K562 (cell line): ENCODE measurements around the gene DTL. TPM values are rescaled to one million over a fixed set of nuclear protein-coding genes. Genes with fewer than 3 reads are reported as not detected.

Source experiments
- CEBPG ChIP-seq, 3 experiments: fragments of 200-800 bp in 1 of 3; sonication (Bioruptor generic) in 1 of 3; sonication (generic) in 1 of 3; formaldehyde crosslinking in 1 of 3; IDR thresholded peaks in 2 of 3; conservative IDR thresholded peaks in 1 of 3; 2 replicates each; pipeline versions ENCODE4 v1.6.1 to v1.8.0; 2016 to 2022; ENCODE audit warnings: missing compliant biosample characterization in 2 of 3, missing genetic modification characterization in 2 of 3, mild to moderate bottlenecking in 1 of 3, missing genetic modification reagents in 1 of 3
- DDX20 ChIP-seq: fragments of 450-650 bp; IDR thresholded peaks from 2 replicates; pipeline ENCODE4 v1.6.1; 2016; ENCODE audit warnings: missing genetic modification characterization, low read depth, mild to moderate bottlenecking, missing compliant biosample characterization, moderate library complexity
- GABPA ChIP-seq: fragments of 200-800 bp; sonication (Bioruptor generic); conservative IDR thresholded peaks from 2 replicates; pipeline ENCODE4 v1.6.1; 2016; ENCODE audit warnings: low read depth, missing genetic modification characterization, missing compliant biosample characterization
- HDGF ChIP-seq: fragments of 450-650 bp; IDR thresholded peaks from 2 replicates; pipeline ENCODE4 v1.6.1; 2016
- MEIS2 ChIP-seq: fragments of 450-650 bp; IDR thresholded peaks from 2 replicates; pipeline ENCODE4 v1.6.1; 2014; ENCODE audit warnings: mild to moderate bottlenecking; ENCODE audit not compliant: partially characterized antibody
- TFAM ChIP-seq: fragments of 250-450 bp; sonication (Bioruptor Pico); conservative IDR thresholded peaks from 2 replicates; pipeline ENCODE4 v1.5.0; 2021; ENCODE audit warnings: mild to moderate bottlenecking, moderate library complexity
- ZBTB34 ChIP-seq: fragments of 250-450 bp; sonication (Bioruptor Pico); IDR thresholded peaks from 2 replicates; pipeline ENCODE4 v1.8.0; 2021; ENCODE audit warnings: mild to moderate bottlenecking, moderate library complexity
- ZNF592 ChIP-seq: fragments of 450-650 bp; IDR thresholded peaks from 2 replicates; pipeline ENCODE4 v1.6.1; 2017; ENCODE audit warnings: antibody characterized with exemption, mild to moderate bottlenecking
- polyA plus RNA-seq, 8 experiments: library from polyadenylated mRNA; depleted of rRNA in 4 of 8; stranded (reverse) in 5 of 8; unstranded in 3 of 8; fragments of >200 nt; fragmentation: Nextera tagmentation in 2 of 8; fragmentation: Illumina TruSeq in 1 of 8; extraction: Ambion mirVana in 2 of 8; extraction: Trizol in 1 of 8; gene quantifications; 2 replicates each; pipeline versions ENCODE4 v1.2.1 to v1.2.3, GENCODE V29; 2011 to 2014; ENCODE audit warnings: inconsistent platforms in 1 of 8, missing spikeins in 1 of 8
- total RNA-seq, 7 experiments: library from RNA; depleted of rRNA in 6 of 7; stranded (reverse); fragments of >200 nt in 6 of 7; fragmentation: Illumina TruSeq in 2 of 7; extraction: Trizol in 2 of 7; gene quantifications; 2 replicates each; pipeline versions ENCODE4 v1.2.1 to v1.2.3, GENCODE V29; 2011 to 2021; ENCODE audit warnings: low replicate concordance in 1 of 7
- TF ChIP-seq, protein P1 (sequence below): fragments of 450-650 bp; IDR thresholded peaks from 2 replicates; pipeline ENCODE4 v1.6.1; 2016; ENCODE audit warnings: mild to moderate bottlenecking, moderate library complexity

DTL gene
- total and polyA plus RNA-seq, 9 of the 15 experiments (the other 6 are each of a cell fraction or from before 2014, with no cell fraction given), result 38.3 to 81.0 (median 63.2) TPM

- TF ChIP-seq MEIS2 (peak; percentile 97), CEBPG (CRISPR knock-in tag; IDR thresholded peaks at IDR 0.05) (no peak), CEBPG (tag; conservative IDR thresholded peaks at IDR 0.05 in 1 of 2, IDR thresholded peaks at IDR 0.05 in 1 of 2) (no peak), TFAM (CRISPR knock-in tag) (no peak), ZBTB34 (CRISPR knock-in tag) (no peak), GABPA (peak; percentile 89), ZNF592 (peak; percentile 62; the same call in 1 of the 2 replicates), HDGF (no peak), DDX20 (tag) (no peak)
- TF ChIP-seq, protein P1, sequence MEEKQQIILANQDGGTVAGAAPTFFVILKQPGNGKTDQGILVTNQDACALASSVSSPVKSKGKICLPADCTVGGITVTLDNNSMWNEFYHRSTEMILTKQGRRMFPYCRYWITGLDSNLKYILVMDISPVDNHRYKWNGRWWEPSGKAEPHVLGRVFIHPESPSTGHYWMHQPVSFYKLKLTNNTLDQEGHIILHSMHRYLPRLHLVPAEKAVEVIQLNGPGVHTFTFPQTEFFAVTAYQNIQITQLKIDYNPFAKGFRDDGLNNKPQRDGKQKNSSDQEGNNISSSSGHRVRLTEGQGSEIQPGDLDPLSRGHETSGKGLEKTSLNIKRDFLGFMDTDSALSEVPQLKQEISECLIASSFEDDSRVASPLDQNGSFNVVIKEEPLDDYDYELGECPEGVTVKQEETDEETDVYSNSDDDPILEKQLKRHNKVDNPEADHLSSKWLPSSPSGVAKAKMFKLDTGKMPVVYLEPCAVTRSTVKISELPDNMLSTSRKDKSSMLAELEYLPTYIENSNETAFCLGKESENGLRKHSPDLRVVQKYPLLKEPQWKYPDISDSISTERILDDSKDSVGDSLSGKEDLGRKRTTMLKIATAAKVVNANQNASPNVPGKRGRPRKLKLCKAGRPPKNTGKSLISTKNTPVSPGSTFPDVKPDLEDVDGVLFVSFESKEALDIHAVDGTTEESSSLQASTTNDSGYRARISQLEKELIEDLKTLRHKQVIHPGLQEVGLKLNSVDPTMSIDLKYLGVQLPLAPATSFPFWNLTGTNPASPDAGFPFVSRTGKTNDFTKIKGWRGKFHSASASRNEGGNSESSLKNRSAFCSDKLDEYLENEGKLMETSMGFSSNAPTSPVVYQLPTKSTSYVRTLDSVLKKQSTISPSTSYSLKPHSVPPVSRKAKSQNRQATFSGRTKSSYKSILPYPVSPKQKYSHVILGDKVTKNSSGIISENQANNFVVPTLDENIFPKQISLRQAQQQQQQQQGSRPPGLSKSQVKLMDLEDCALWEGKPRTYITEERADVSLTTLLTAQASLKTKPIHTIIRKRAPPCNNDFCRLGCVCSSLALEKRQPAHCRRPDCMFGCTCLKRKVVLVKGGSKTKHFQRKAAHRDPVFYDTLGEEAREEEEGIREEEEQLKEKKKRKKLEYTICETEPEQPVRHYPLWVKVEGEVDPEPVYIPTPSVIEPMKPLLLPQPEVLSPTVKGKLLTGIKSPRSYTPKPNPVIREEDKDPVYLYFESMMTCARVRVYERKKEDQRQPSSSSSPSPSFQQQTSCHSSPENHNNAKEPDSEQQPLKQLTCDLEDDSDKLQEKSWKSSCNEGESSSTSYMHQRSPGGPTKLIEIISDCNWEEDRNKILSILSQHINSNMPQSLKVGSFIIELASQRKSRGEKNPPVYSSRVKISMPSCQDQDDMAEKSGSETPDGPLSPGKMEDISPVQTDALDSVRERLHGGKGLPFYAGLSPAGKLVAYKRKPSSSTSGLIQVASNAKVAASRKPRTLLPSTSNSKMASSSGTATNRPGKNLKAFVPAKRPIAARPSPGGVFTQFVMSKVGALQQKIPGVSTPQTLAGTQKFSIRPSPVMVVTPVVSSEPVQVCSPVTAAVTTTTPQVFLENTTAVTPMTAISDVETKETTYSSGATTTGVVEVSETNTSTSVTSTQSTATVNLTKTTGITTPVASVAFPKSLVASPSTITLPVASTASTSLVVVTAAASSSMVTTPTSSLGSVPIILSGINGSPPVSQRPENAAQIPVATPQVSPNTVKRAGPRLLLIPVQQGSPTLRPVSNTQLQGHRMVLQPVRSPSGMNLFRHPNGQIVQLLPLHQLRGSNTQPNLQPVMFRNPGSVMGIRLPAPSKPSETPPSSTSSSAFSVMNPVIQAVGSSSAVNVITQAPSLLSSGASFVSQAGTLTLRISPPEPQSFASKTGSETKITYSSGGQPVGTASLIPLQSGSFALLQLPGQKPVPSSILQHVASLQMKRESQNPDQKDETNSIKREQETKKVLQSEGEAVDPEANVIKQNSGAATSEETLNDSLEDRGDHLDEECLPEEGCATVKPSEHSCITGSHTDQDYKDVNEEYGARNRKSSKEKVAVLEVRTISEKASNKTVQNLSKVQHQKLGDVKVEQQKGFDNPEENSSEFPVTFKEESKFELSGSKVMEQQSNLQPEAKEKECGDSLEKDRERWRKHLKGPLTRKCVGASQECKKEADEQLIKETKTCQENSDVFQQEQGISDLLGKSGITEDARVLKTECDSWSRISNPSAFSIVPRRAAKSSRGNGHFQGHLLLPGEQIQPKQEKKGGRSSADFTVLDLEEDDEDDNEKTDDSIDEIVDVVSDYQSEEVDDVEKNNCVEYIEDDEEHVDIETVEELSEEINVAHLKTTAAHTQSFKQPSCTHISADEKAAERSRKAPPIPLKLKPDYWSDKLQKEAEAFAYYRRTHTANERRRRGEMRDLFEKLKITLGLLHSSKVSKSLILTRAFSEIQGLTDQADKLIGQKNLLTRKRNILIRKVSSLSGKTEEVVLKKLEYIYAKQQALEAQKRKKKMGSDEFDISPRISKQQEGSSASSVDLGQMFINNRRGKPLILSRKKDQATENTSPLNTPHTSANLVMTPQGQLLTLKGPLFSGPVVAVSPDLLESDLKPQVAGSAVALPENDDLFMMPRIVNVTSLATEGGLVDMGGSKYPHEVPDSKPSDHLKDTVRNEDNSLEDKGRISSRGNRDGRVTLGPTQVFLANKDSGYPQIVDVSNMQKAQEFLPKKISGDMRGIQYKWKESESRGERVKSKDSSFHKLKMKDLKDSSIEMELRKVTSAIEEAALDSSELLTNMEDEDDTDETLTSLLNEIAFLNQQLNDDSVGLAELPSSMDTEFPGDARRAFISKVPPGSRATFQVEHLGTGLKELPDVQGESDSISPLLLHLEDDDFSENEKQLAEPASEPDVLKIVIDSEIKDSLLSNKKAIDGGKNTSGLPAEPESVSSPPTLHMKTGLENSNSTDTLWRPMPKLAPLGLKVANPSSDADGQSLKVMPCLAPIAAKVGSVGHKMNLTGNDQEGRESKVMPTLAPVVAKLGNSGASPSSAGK, result peak; percentile 95
Observed at GRCh38 chr1:212035123-212035834, at the start of gene DTL, which contains the start of gene INTS7 (continued).
